GM12872 (cell line): Measurements from ENCODE around the gene CUTA.

ENCODE experiments used
- TF ChIP-seq, protein P1 (sequence below): IDR thresholded peaks from 3 replicates; pipeline ENCODE4 v1.5.1; 2011; ENCODE audit warnings: low read depth, mild to moderate bottlenecking, low read length, moderate library complexity; ENCODE audit not compliant: insufficient read depth

Gene CUTA

DNA sequence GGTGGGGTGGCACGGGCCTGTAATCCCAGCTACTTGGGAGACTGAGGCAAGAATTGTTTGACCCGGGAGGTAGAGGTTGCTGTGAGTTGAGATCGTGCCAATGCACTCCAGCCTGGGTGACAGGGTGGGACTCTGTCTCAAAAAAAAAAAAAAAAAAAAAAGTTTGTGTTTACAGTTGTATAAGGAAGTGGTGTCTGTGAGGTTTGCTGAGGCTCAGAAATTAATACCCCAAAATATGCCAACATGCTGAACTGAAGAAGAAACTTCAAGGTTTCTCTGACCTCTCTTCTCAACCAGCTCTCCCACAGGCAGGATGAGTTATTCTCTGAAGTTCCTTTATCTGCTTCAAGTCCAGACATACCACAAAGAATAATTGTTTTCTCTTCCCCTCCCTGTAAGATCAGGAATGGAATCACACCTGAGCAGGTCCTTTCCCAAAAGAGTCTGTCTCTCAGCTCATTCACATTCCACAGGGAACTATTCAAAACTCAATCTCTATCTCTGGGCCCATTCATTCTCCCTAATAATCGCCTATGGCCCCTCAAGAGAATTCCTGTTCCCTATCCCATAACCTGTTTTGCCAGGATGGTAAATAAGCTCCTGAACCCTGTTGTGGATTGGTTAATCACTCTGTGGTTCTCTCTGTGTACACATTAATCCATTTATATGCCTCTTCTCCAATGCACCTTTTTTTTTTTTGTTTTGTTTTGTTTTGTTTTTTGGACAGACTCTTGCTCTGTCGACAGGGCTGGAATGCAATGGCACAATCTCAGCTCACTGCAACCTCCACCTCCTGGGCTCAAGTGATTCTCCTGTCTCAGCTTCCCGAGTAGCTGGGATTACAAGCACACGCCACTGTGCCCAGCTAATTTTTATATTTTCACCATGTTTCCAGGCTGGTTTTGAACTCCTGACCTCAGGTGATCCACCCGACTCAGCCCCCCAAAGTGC, 43.7 kb downstream of the CUTA start:
- TF ChIP-seq, protein P1, sequence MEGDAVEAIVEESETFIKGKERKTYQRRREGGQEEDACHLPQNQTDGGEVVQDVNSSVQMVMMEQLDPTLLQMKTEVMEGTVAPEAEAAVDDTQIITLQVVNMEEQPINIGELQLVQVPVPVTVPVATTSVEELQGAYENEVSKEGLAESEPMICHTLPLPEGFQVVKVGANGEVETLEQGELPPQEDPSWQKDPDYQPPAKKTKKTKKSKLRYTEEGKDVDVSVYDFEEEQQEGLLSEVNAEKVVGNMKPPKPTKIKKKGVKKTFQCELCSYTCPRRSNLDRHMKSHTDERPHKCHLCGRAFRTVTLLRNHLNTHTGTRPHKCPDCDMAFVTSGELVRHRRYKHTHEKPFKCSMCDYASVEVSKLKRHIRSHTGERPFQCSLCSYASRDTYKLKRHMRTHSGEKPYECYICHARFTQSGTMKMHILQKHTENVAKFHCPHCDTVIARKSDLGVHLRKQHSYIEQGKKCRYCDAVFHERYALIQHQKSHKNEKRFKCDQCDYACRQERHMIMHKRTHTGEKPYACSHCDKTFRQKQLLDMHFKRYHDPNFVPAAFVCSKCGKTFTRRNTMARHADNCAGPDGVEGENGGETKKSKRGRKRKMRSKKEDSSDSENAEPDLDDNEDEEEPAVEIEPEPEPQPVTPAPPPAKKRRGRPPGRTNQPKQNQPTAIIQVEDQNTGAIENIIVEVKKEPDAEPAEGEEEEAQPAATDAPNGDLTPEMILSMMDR: no peak

GRCh38 chr6:33372526-33373123, 45.3 kb downstream of the CUTA start:
- TF ChIP-seq, protein P1: no peak

- TF ChIP-seq, protein P1: no peak
Measured at GRCh38 chr6:33367009-33367714, 50.7 kb downstream of the CUTA start.
